ENCODE results near the gene FBXO41.

DNA sequence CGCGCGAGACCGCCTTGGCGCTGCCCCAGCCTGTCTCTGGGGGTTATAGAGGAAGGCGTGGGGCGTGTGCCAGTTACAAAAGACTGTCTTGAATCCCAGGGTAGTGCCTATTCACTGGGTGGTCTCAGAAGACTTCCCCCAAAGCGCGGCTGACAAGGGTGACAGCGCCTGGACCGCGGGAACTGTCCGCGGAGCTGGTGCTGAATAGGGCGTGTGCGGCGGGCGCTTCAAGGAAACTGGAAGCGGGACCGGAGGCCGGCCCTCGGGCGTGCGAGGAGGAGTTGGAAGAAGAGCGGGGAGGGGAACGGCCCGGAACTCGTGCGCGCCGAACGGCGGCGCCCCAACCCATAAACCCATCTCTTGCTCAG, 6.8 kb upstream of the FBXO41 start:
- no peak for TF ChIP-seq POLR2AphosphoS5 (IDR thresholded peaks at IDR 0.05; ENCODE audit: low read depth, low read length)
- TF ChIP-seq, protein P1, sequence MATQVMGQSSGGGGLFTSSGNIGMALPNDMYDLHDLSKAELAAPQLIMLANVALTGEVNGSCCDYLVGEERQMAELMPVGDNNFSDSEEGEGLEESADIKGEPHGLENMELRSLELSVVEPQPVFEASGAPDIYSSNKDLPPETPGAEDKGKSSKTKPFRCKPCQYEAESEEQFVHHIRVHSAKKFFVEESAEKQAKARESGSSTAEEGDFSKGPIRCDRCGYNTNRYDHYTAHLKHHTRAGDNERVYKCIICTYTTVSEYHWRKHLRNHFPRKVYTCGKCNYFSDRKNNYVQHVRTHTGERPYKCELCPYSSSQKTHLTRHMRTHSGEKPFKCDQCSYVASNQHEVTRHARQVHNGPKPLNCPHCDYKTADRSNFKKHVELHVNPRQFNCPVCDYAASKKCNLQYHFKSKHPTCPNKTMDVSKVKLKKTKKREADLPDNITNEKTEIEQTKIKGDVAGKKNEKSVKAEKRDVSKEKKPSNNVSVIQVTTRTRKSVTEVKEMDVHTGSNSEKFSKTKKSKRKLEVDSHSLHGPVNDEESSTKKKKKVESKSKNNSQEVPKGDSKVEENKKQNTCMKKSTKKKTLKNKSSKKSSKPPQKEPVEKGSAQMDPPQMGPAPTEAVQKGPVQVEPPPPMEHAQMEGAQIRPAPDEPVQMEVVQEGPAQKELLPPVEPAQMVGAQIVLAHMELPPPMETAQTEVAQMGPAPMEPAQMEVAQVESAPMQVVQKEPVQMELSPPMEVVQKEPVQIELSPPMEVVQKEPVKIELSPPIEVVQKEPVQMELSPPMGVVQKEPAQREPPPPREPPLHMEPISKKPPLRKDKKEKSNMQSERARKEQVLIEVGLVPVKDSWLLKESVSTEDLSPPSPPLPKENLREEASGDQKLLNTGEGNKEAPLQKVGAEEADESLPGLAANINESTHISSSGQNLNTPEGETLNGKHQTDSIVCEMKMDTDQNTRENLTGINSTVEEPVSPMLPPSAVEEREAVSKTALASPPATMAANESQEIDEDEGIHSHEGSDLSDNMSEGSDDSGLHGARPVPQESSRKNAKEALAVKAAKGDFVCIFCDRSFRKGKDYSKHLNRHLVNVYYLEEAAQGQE (IDR thresholded peaks at IDR 0.05; ENCODE audit: insufficient read depth in 1 of 2, low read depth in 2 of 2, low read length in 2 of 2): peak; percentile 95 to 98
